ENCODE results near the gene CUL4B. TPM values are rescaled to one million over a fixed set of nuclear protein-coding genes. Genes with fewer than 3 reads are reported as not detected.

CUL4B gene
- total and polyA plus RNA-seq, 10 donors: 19.6 to 60.1 (median 41.0) TPM

DNA sequence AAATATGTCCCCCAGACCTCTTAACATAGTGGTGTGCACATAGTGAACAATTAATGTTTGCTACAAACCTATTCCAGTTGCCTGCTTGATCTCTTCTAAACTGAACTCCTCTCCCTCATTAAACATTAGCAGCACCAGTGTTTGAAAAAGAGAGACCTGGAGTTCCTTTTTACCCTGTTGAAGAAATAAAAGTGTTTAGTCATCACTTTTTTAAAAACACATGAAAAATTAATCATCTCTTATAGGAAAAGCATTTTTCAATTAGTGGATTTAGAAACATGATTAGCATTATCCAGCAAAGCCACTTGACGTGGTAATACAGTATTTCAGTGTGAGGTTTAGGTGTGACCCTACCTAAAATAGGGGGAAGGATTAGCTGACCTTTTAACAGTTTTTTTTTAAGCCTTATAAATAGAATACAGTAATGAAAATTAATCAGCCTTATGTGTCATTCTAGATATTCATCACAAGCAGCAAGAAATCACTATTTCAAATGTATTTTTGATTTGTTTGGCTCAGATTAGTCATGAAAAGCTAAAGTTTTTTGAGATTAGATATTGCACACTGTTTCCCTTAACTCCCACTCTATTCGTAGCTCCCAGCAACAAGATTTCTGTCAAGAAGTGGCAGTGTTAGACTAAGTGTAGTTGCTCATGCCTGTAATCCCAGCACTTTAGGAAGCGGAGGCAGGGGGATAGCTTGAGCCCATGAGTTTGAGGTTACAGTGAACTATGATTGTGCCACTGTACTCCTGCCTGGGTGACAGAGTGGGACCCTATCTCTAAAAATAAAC lies 26.2 kb downstream of the CUL4B start:
- peaks cover 0 to 100% (median 27%) of the 10 kb centered on the region in 6 donors for H3K36me3 ChIP-seq

GRCh38 chrX:120522820-120523219 lies 37.9 kb downstream of the CUL4B start:
- intact Hi-C loops (cut with DNase I; ENCODE audit: low total_unique reads): no loop called here
- peaks cover 0 to 9% (median 0%) of the 10 kb centered on the region in 8 donors for H3K9me3 ChIP-seq
- no peak for DNase-seq
- H3K4me3 ChIP-seq: no peak overlapping the region
- 82 to 100% (median 94%) methylated on average over 5 of the region's 5 CpGs for WGBS, 5 donors
- TF ChIP-seq, protein P1, sequence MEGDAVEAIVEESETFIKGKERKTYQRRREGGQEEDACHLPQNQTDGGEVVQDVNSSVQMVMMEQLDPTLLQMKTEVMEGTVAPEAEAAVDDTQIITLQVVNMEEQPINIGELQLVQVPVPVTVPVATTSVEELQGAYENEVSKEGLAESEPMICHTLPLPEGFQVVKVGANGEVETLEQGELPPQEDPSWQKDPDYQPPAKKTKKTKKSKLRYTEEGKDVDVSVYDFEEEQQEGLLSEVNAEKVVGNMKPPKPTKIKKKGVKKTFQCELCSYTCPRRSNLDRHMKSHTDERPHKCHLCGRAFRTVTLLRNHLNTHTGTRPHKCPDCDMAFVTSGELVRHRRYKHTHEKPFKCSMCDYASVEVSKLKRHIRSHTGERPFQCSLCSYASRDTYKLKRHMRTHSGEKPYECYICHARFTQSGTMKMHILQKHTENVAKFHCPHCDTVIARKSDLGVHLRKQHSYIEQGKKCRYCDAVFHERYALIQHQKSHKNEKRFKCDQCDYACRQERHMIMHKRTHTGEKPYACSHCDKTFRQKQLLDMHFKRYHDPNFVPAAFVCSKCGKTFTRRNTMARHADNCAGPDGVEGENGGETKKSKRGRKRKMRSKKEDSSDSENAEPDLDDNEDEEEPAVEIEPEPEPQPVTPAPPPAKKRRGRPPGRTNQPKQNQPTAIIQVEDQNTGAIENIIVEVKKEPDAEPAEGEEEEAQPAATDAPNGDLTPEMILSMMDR (IDR thresholded peaks at IDR 0.05 in 8 of 11, conservative IDR thresholded peaks at IDR 0.05 in 3 of 11): no peak
- TF ChIP-seq POLR2AphosphoS5 (IDR thresholded peaks at IDR 0.05): no peak
- TF ChIP-seq POLR2A (IDR thresholded peaks at IDR 0.05): no peak
- H3K4me1 ChIP-seq: no peaks in the 10 kb centered on the region
- peaks cover 0 to 39% (median 5%) of the 10 kb centered on the region in 6 donors for H3K36me3 ChIP-seq
- H3K27ac ChIP-seq: no peak overlapping the region
- no peaks in the 10 kb centered on the region for H3K27me3 ChIP-seq (replicated peaks in 1 of 7)

More for the DNA sequence above, 26.2 kb downstream of the CUL4B start:
- TF ChIP-seq POLR2AphosphoS5 (IDR thresholded peaks at IDR 0.05) (no peak), POLR2A (IDR thresholded peaks at IDR 0.05) (no peak)
- TF ChIP-seq, protein P1 (IDR thresholded peaks at IDR 0.05 in 8 of 11, conservative IDR thresholded peaks at IDR 0.05 in 3 of 11): no peak
- Histone ChIP-seq H3K9me3 (no peaks in the 10 kb centered on the region), H3K4me3 (no peak overlapping the region), H3K27ac (no peak overlapping the region), H3K4me1 (peaks cover 0 to 25% (median 9%) of the 10 kb centered on the region in 6 donors), H3K27me3 (replicated peaks in 1 of 7) (no peaks in the 10 kb centered on the region)
- DNase-seq: no peak
- WGBS, 5 donors: 80 to 92% (median 85%) methylated on average over 3 of the region's 3 CpGs
- intact Hi-C loops (cut with DNase I; ENCODE audit: low total_unique reads): no loop called here

GRCh38 chrX:120517936-120518335 lies 42.8 kb downstream of the CUL4B start:
- Histone ChIP-seq H3K27me3 (replicated peaks in 1 of 7) (no peaks in the 10 kb centered on the region), H3K4me1 (no peaks in the 10 kb centered on the region), H3K36me3 (peaks cover 0 to 8% (median 0%) of the 10 kb centered on the region in 6 donors), H3K4me3 (no peak overlapping the region), H3K27ac (no peak overlapping the region), H3K9me3 (peaks cover 0 to 7% (median 0%) of the 10 kb centered on the region in 8 donors)
- no peak for DNase-seq
- TF ChIP-seq POLR2AphosphoS5 (IDR thresholded peaks at IDR 0.05) (no peak), POLR2A (IDR thresholded peaks at IDR 0.05) (no peak)
- TF ChIP-seq, protein P1 (IDR thresholded peaks at IDR 0.05 in 8 of 11, conservative IDR thresholded peaks at IDR 0.05 in 3 of 11): no peak
- intact Hi-C loops (cut with DNase I; ENCODE audit: low total_unique reads): no loop called here
- 93 to 99% (median 97%) methylated on average over 3 of the region's 3 CpGs for WGBS, 5 donors

- intact Hi-C loops (cut with DNase I; ENCODE audit: low total_unique reads): no loop called here
- Histone ChIP-seq H3K4me1 (no peaks in the 10 kb centered on the region), H3K27me3 (replicated peaks in 1 of 7) (no peaks in the 10 kb centered on the region), H3K36me3 (peaks cover 0 to under 1% (median 0%) of the 10 kb centered on the region in 6 donors), H3K27ac (no peak overlapping the region), H3K9me3 (no peaks in the 10 kb centered on the region), H3K4me3 (no peak overlapping the region)
- DNase-seq: no peak
- 24 to 60% (median 33%) methylated on average over 1 of the region's 1 CpG for whole genome bisulfite sequencing, 5 donors
- TF ChIP-seq, protein P1 (IDR thresholded peaks at IDR 0.05 in 8 of 11, conservative IDR thresholded peaks at IDR 0.05 in 3 of 11): no peak
- TF ChIP-seq POLR2A (IDR thresholded peaks at IDR 0.05) (no peak), POLR2AphosphoS5 (IDR thresholded peaks at IDR 0.05) (no peak)
Measured at GRCh38 chrX:120514236-120514635, 46.5 kb downstream of the CUL4B start.
